Kidney tubule cell (primary cell): ENCODE measurements around the gene PRSS56.

ENCODE experiments used
- DNase-seq: peaks from one replicate; pipeline ENCODE4 v3.0.0-alpha.2; 2018; ENCODE audit warnings: low spot score

PRSS56 gene

GRCh38 chr2:232502511-232502910 lies 17.7 kb upstream of the PRSS56 start:
- no peak for DNase-seq

- no peak for DNase-seq
Measured at GRCh38 chr2:232502911-232503808, 17.0 kb upstream of the PRSS56 start.

GRCh38 chr2:232503809-232504323 lies 16.3 kb upstream of the PRSS56 start:
- no peak for DNase-seq

GRCh38 chr2:232504438-232504837 lies 15.8 kb upstream of the PRSS56 start:
- DNase-seq, result no peak

GRCh38 chr2:232505856-232506255 lies 14.3 kb upstream of the PRSS56 start:
- DNase-seq, result no peak

GRCh38 chr2:232506709-232507108 lies 13.5 kb upstream of the PRSS56 start:
- no peak for DNase-seq

- DNase-seq, result no peak
Measured at GRCh38 chr2:232508251-232508650, 11.9 kb upstream of the PRSS56 start.

- DNase-seq, result no peak
Measured at GRCh38 chr2:232511336-232511890, 8.8 kb upstream of the PRSS56 start.

- DNase-seq, result no peak
Measured at GRCh38 chr2:232512602-232513001, 7.6 kb upstream of the PRSS56 start.

- no peak for DNase-seq
Measured at GRCh38 chr2:232513353-232513752, 6.8 kb upstream of the PRSS56 start.

- no peak for DNase-seq
Measured at GRCh38 chr2:232515639-232516038, 4.5 kb upstream of the PRSS56 start.

- DNase-seq, result peak; percentile 13
Measured at GRCh38 chr2:232516551-232516950, 3.6 kb upstream of the PRSS56 start.

- DNase-seq, result no peak
Measured at GRCh38 chr2:232518844-232519243, 1.3 kb upstream of the PRSS56 start.

GRCh38 chr2:232520489-232520888 lies 301 bp downstream of the PRSS56 start:
- no peak for DNase-seq

- no peak for DNase-seq
Measured at GRCh38 chr2:232521098-232521497, 910 bp downstream of the PRSS56 start.

GRCh38 chr2:232521959-232522622 lies 1.9 kb downstream of the PRSS56 start:
- peak; percentile 21 for DNase-seq

GRCh38 chr2:232522623-232523401 lies 2.6 kb downstream of the PRSS56 start:
- DNase-seq, result no peak

GRCh38 chr2:232523402-232523681 lies 3.2 kb downstream of the PRSS56 start:
- no peak for DNase-seq

GRCh38 chr2:232523682-232524597 lies 3.8 kb downstream of the PRSS56 start:
- peak; percentile 48 for DNase-seq

GRCh38 chr2:232524771-232525170 lies 4.6 kb downstream of the PRSS56 start:
- no peak for DNase-seq

- DNase-seq, result no peak
Measured at GRCh38 chr2:232525199-232525598, 5.0 kb downstream of the PRSS56 start.
